SU-DHL-6 (cell line): Measurements from ENCODE around the gene GALNT9.

Experiments used
- H2AFZ ChIP-seq: fragments of 200-600 bp; sonication (generic); 2 replicates; pipeline ENCODE4 v1.6.1; 2014; ENCODE audit warnings: low read depth, mild to moderate bottlenecking, moderate library complexity, mixed read lengths, antibody characterized with exemption, low read length; ENCODE audit not compliant: severe bottlenecking
- H3F3A ChIP-seq: fragments of 200-600 bp; shearing (Covaris generic); 2 replicates; pipeline ENCODE4 v1.6.0; 2016; ENCODE audit warnings: antibody characterized with exemption, mild to moderate bottlenecking; ENCODE audit not compliant: insufficient read depth
- H3K27ac ChIP-seq: fragments of 200-600 bp; sonication (generic); 2 replicates; pipeline ENCODE4 v1.5.1; 2016; ENCODE audit warnings: low read depth, mild to moderate bottlenecking, low read length, moderate library complexity, mixed read lengths
- H3K27me3 ChIP-seq: fragments of 200-600 bp; sonication (generic), shearing (Covaris generic); 2 replicates; pipeline ENCODE4 v1.6.0; 2014; ENCODE audit warnings: mild to moderate bottlenecking, low read length
- H3K36me3 ChIP-seq: fragments of 200-600 bp; sonication (generic); 2 replicates; pipeline ENCODE4 v1.6.1; 2014; ENCODE audit warnings: mild to moderate bottlenecking, low read length, mixed read lengths
- H3K4me2 ChIP-seq: fragments of 300-600, 200-600 bp; shearing (Covaris generic), sonication (generic); 2 replicates; pipeline ENCODE4 v1.6.0; 2014; ENCODE audit warnings: low read length, low read depth, mild to moderate bottlenecking; ENCODE audit not compliant: poor library complexity, severe bottlenecking
- H3K4me3 ChIP-seq: fragments of 200-600 bp; sonication (generic); 2 replicates; pipeline ENCODE4 v1.5.1; 2014; ENCODE audit warnings: antibody characterized with exemption, low read length, mild to moderate bottlenecking, mixed read lengths; ENCODE audit not compliant: insufficient read depth, poor library complexity, severe bottlenecking
- H3K79me2 ChIP-seq: fragments of 200-600 bp; sonication (generic); 2 replicates; pipeline ENCODE4 v1.6.1; 2014; ENCODE audit warnings: mild to moderate bottlenecking, low read length, moderate library complexity; ENCODE audit not compliant: insufficient read depth
- H3K9ac ChIP-seq: fragments of 200-600 bp; sonication (generic); 2 replicates; pipeline ENCODE4 v1.7.0; 2014; ENCODE audit warnings: mild to moderate bottlenecking, low read length
- H3K9me2 ChIP-seq: fragments of 200-600 bp; sonication (generic); replicated peaks from 2 replicates; pipeline ENCODE4 v1.6.1; 2014; ENCODE audit warnings: low read length; ENCODE audit not compliant: insufficient read depth
- H3K9me3 ChIP-seq: fragments of 200-600 bp; sonication (generic); 2 replicates; pipeline ENCODE4 v1.6.1; 2014; ENCODE audit warnings: low read length, mixed read lengths; ENCODE audit not compliant: insufficient read depth
- H4K20me1 ChIP-seq: fragments of 200-600 bp; sonication (generic); 2 replicates; pipeline ENCODE4 v1.6.1; 2014; ENCODE audit warnings: low read depth, mild to moderate bottlenecking, antibody characterized with exemption, low read length, moderate library complexity, mixed read lengths
- CTCF ChIP-seq: fragments of 200-600 bp; sonication (generic); IDR thresholded peaks from one replicate; pipeline ENCODE4 v1.5.1; 2017; ENCODE audit warnings: antibody characterized with exemption, mild to moderate bottlenecking, low read length, moderate library complexity; ENCODE audit not compliant: insufficient read depth, poor library complexity, severe bottlenecking
- EZH2phosphoT487 ChIP-seq: fragments of 200-600 bp; sonication (generic), shearing (Covaris generic); conservative IDR thresholded peaks from 2 replicates; pipeline ENCODE4 v1.6.1; 2018; ENCODE audit warnings: mild to moderate bottlenecking, antibody characterized with exemption, low read length, moderate library complexity, mixed read lengths

The GALNT9 gene

GRCh38 chr12:132178801-132179401, 150.5 kb downstream of the GALNT9 start:
- Histone ChIP-seq H3K4me2 (no peak overlapping the region), H2AFZ (no peak overlapping the region), H3K4me3 (no peak overlapping the region), H3K79me2 (no peaks in the 10 kb centered on the region), H3K9ac (no peak overlapping the region), H3K27ac (no peak overlapping the region), H3F3A (no peaks in the 10 kb centered on the region), H4K20me1 (no peaks in the 10 kb centered on the region), H3K36me3 (no peaks in the 10 kb centered on the region), H3K9me2 (no peaks in the 10 kb centered on the region), H3K9me3 (no peaks in the 10 kb centered on the region), H3K27me3 (no peaks in the 10 kb centered on the region)
- TF ChIP-seq EZH2phosphoT487 (no peak), CTCF (no peak)

DNA sequence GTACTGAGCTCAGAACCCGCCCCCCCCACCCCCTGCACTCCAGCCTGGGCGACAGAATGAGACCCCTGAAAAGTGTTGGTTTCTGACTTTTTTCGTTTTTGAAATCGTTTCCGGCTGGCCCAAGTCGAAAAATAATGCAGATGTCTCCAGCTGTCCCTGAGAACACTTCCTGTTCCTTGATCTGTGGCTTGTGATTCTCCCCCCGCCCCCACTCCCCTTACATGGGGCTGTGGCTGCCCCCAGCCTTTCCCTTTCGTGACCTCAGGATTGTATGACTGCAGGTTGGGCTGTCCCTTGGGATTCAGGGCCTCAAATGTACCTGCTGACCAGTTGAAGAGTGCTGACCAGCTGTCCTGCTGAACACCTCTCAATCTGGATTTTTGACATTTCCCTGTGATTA, 151.1 kb downstream of the GALNT9 start:
- H3K4me2 ChIP-seq, result no peak overlapping the region
- H3K9me2 ChIP-seq, result no peaks in the 10 kb centered on the region
- H3K4me3 ChIP-seq, result no peak overlapping the region
- no peaks in the 10 kb centered on the region for H3K36me3 ChIP-seq
- H3K27me3 ChIP-seq, result no peaks in the 10 kb centered on the region
- H3K27ac ChIP-seq, result no peak overlapping the region
- H3K9me3 ChIP-seq, result no peaks in the 10 kb centered on the region
- H3K79me2 ChIP-seq, result no peaks in the 10 kb centered on the region
- no peak overlapping the region for H2AFZ ChIP-seq
- H4K20me1 ChIP-seq, result no peaks in the 10 kb centered on the region
- no peak overlapping the region for H3K9ac ChIP-seq
- H3F3A ChIP-seq, result no peaks in the 10 kb centered on the region
- TF ChIP-seq EZH2phosphoT487, result no peak
- no peak for TF ChIP-seq CTCF

DNA sequence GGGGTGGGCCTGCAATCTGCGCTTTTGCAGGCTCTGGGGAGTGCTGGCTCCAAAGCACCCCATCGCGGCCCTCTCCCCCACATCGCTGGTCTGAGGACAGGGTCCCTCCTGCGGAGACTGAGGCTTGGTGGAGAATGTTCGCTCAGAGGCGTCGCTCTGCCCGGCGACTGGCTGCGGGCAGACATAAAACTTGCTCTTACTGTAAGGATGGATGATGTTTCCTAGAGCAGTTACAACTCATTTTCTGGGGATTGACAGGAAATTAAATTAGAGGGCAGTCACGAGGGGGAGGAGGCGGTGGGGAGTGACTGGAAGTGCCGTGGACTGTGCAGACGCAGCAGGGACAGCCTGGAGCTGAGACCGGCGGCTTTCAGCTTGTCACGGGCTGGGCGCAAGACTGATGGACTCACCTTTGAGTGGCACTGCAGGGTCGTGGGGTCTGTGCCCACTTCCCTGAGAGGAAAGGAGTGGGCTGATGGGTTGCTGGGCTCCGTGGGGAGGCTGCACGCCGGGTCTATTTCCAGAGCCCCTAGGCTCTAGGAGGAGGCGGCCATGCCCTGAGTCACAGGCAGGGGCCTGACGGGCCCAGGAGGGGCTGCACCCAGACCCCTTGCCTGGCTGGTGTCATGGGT, 152.4 kb downstream of the GALNT9 start:
- TF ChIP-seq CTCF (no peak), EZH2phosphoT487 (no peak)
- Histone ChIP-seq H3K36me3 (no peaks in the 10 kb centered on the region), H4K20me1 (no peaks in the 10 kb centered on the region), H3K9me2 (no peaks in the 10 kb centered on the region), H3K9me3 (no peaks in the 10 kb centered on the region), H2AFZ (no peak overlapping the region), H3F3A (no peaks in the 10 kb centered on the region), H3K4me3 (no peak overlapping the region), H3K27ac (no peak overlapping the region), H3K27me3 (no peaks in the 10 kb centered on the region), H3K4me2 (no peak overlapping the region), H3K9ac (no peak overlapping the region), H3K79me2 (no peaks in the 10 kb centered on the region)
